HG03095 (cell line): ENCODE measurements around the gene NEDD4L.

ENCODE experiments used
- ATAC-seq: cut with Tn5 transposase; IDR thresholded peaks from one replicate; pipeline ENCODE4 v1.9.1; 2021; ENCODE audit warnings: moderate library complexity; ENCODE audit not compliant: unreplicated experiment

The NEDD4L gene

GRCh38 chr18:58177896-58178470 is 134.0 kb downstream of the NEDD4L start:
- no peak for ATAC-seq

- no peak for ATAC-seq
These were observed 134.5 kb downstream of the NEDD4L start for GRCh38 chr18:58178511-58178910.

- no peak for ATAC-seq
These were observed 136.1 kb downstream of the NEDD4L start for GRCh38 chr18:58180172-58180571.

- ATAC-seq, result no peak
These were observed 136.8 kb downstream of the NEDD4L start for GRCh38 chr18:58180738-58181353.

GRCh38 chr18:58181988-58182387 is 138.0 kb downstream of the NEDD4L start:
- no peak for ATAC-seq

- ATAC-seq, result no peak
These were observed 139.2 kb downstream of the NEDD4L start for GRCh38 chr18:58183226-58183625.

GRCh38 chr18:58186258-58186948 is 142.4 kb downstream of the NEDD4L start:
- ATAC-seq, result no peak

GRCh38 chr18:58187674-58188073 is 143.6 kb downstream of the NEDD4L start:
- ATAC-seq, result no peak

- no peak for ATAC-seq
These were observed 145.0 kb downstream of the NEDD4L start for GRCh38 chr18:58188996-58189395.

- no peak for ATAC-seq
These were observed 147.0 kb downstream of the NEDD4L start for GRCh38 chr18:58190842-58191530.

- no peak for ATAC-seq
These were observed 147.6 kb downstream of the NEDD4L start for GRCh38 chr18:58191626-58192025.

- no peak for ATAC-seq
These were observed 148.5 kb downstream of the NEDD4L start for GRCh38 chr18:58192519-58192918.

GRCh38 chr18:58194028-58194427 is 150.0 kb downstream of the NEDD4L start:
- ATAC-seq, result no peak

GRCh38 chr18:58195278-58195765 is 151.3 kb downstream of the NEDD4L start:
- no peak for ATAC-seq

GRCh38 chr18:58196164-58196563 is 152.1 kb downstream of the NEDD4L start:
- ATAC-seq, result no peak

- no peak for ATAC-seq
These were observed 153.2 kb downstream of the NEDD4L start for GRCh38 chr18:58196881-58197872.

- no peak for ATAC-seq
These were observed 157.2 kb downstream of the NEDD4L start for GRCh38 chr18:58201268-58201667.

GRCh38 chr18:58201733-58202730 is 158.0 kb downstream of the NEDD4L start:
- ATAC-seq, result no peak

GRCh38 chr18:58204776-58205442 is 160.9 kb downstream of the NEDD4L start:
- no peak for ATAC-seq
